Spleen (tissue), 3 donors: ENCODE data around the gene MBD5.

ENCODE experiments used
- POLR2A ChIP-seq, 3 donors: fragments of 450-650 bp; IDR thresholded peaks; one replicate each; pipeline ENCODE4 v1.5.1; 2017; ENCODE audit warnings: antibody characterized with exemption in 3 of 3, mild to moderate bottlenecking in 1 of 3
- POLR2AphosphoS5 ChIP-seq, 3 donors: sonication (generic); formaldehyde crosslinking; IDR thresholded peaks; one replicate each; pipeline ENCODE4 v1.5.1; 2017; ENCODE audit warnings: antibody characterized with exemption in 3 of 3

DNA sequence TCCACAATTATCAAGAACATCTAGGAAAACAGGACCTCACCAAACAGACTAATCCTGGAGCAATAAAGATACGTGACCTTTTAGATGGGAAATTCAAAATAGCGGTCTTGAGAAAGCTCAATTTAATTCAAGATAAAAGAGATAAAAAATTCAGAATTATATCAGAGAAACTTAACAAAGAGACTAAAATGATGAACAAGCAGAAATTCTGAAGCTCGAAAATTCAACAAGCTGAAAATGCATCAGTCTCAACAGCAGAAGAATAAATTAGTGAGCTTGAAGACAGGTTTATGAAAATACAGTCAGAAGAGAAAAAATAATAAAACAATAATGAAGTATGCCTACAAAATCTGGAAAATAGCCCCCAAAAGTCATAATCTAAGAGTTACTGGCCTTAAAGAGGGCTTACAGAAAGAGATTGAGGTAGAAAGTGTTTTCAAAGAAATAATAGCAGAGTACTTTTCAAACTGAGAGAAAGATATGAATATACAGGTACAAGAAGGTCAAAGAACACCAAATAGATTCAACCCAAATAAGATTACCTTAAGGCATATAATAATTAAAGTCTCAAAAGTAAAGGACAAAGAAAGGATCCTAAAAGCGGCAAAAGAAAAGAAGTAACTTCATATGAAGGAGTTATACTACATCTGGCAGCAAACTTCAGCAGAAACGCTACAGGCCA lies 13.5 kb upstream of the MBD5 start:
- TF ChIP-seq POLR2A (IDR thresholded peaks at IDR 0.05) (no peak), POLR2AphosphoS5 (IDR thresholded peaks at IDR 0.05) (no peak)
